Measurements from ENCODE around the gene CTU2. TPM values are rescaled to one million over a fixed set of nuclear protein-coding genes. Genes with fewer than 3 reads are reported as not detected.

Gene CTU2
- total RNA-seq, 3 donors from 2014 or later (not counting 1 experiment from before 2014, with no cell fraction given): 36.6 to 43.3 (median 39.9) TPM

GRCh38 chr16:88746506-88746905, 40.2 kb downstream of the CTU2 start:
- Histone ChIP-seq H3K4me3 (ENCODE audit: low read length) (no peak overlapping the region), H3K27ac (ENCODE audit: low read length) (no peak overlapping the region), H3K4me1 (ENCODE audit: control insufficient read depth, insufficient read depth, low read length) (peaks cover 35% of the 10 kb centered on the region), H3K36me3 (ENCODE audit: control insufficient read depth, insufficient read depth, low read length) (peaks cover 6% of the 10 kb centered on the region), H3K27me3 (ENCODE audit: control insufficient read depth, insufficient read depth, low read length) (no peaks in the 10 kb centered on the region), H3K9me3 (ENCODE audit: control insufficient read depth, insufficient read depth, low read length) (no peaks in the 10 kb centered on the region)
- TF ChIP-seq, protein P1, sequence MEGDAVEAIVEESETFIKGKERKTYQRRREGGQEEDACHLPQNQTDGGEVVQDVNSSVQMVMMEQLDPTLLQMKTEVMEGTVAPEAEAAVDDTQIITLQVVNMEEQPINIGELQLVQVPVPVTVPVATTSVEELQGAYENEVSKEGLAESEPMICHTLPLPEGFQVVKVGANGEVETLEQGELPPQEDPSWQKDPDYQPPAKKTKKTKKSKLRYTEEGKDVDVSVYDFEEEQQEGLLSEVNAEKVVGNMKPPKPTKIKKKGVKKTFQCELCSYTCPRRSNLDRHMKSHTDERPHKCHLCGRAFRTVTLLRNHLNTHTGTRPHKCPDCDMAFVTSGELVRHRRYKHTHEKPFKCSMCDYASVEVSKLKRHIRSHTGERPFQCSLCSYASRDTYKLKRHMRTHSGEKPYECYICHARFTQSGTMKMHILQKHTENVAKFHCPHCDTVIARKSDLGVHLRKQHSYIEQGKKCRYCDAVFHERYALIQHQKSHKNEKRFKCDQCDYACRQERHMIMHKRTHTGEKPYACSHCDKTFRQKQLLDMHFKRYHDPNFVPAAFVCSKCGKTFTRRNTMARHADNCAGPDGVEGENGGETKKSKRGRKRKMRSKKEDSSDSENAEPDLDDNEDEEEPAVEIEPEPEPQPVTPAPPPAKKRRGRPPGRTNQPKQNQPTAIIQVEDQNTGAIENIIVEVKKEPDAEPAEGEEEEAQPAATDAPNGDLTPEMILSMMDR (IDR thresholded peaks at IDR 0.05): no peak
- ATAC-seq (no peak), DNase-seq (no peak)
- Mint-ChIP-seq H3K4me1 (peaks cover 12 to 23% of the 10 kb centered on the region in 2 donors), H3K4me3 (no peak overlapping the region), H3K27ac (peak overlapping the region in 1 of 2 donors; percentile 80), H3K27me3 (ENCODE audit: low read depth in 2 of 2) (no peaks in the 10 kb centered on the region), H3K36me3 (no peaks in the 10 kb centered on the region), H3K9me3 (no peaks in the 10 kb centered on the region)
- intact Hi-C loops (cut with micrococcal nuclease): no loop called here
- 84% methylated on average over 17 of the region's 17 CpGs for WGBS (ENCODE audit: insufficient coverage)

DNA sequence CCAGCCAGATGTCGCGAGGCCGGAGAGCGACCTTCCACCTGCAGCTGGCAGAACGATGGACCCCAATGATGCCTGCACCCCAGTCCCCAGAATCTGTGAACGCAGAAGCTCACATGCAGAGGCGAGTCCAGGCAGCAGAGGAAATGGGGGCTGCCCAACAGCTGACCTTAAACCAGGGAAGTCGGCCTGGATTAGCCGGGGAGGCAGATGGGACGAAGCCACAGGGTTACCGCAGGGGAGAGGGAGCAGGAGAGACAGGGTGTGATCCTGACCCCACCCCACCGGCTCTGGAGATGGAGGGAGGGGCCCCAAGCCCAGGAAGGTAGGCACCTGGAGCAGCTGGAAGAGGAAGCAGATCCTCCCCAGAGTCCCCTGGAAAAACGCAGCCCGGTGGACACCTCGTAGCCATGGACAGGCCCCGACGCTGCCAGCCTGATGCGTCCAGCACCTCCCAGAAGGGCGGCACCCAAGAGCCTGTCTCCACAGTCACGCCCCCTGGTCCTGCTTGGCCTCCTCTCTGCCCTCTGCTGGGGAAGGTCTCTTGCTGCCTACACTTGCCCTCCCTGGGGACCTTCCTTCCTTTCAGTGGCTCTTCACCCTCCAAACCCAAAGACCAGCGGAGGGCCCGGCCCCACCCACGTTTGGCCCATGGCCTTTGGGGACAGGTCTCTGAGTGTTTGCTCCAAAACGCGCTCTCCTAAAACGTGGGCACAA, 41.4 kb downstream of the CTU2 start:
- Mint-ChIP-seq H3K4me3 (no peak overlapping the region), H3K4me1 (peaks cover 12 to 23% of the 10 kb centered on the region in 2 donors), H3K27me3 (ENCODE audit: low read depth in 2 of 2) (no peaks in the 10 kb centered on the region), H3K36me3 (no peaks in the 10 kb centered on the region), H3K27ac (no peak overlapping the region), H3K9me3 (no peaks in the 10 kb centered on the region)
- DNase-seq (peak in 1 of 2 donors; percentile 60), ATAC-seq (peak; percentile 44 to 48 (median 45))
- 90% methylated on average over 26 of the region's 26 CpGs for WGBS (ENCODE audit: insufficient coverage)
- intact Hi-C loops (cut with micrococcal nuclease): no loop called here
- TF ChIP-seq, protein P1 (IDR thresholded peaks at IDR 0.05): no peak
- H3K27ac ChIP-seq (ENCODE audit: low read length): no peak overlapping the region
- H3K9me3 ChIP-seq (ENCODE audit: control insufficient read depth, insufficient read depth, low read length): no peaks in the 10 kb centered on the region
- no peaks in the 10 kb centered on the region for H3K27me3 ChIP-seq (ENCODE audit: control insufficient read depth, insufficient read depth, low read length)
- no peak overlapping the region for H3K4me3 ChIP-seq (ENCODE audit: low read length)
- peaks cover 35% of the 10 kb centered on the region for H3K4me1 ChIP-seq (ENCODE audit: control insufficient read depth, insufficient read depth, low read length)
- peaks cover 8% of the 10 kb centered on the region for H3K36me3 ChIP-seq (ENCODE audit: control insufficient read depth, insufficient read depth, low read length)

DNA sequence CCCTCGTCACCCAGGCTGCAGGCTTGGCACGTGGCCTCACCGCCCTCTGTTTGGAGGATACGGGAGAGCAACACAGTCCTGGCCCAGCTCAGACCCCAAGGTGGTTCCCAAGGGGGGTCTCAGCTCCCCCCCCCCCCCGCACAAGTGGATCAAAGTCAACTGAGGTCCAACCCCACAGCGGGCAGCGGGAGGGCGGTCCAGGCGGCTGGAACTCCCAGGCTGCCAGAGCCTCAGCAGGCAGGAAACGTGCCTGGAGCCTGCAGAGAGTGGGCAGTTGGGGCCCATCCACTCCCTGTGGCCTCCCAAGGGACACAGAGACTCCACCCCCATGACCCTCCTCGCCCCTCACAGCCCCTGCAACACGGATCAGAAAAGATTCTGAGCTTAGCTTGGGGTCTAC, 42.1 kb downstream of the CTU2 start:
- TF ChIP-seq, protein P1 (IDR thresholded peaks at IDR 0.05): no peak
- Histone ChIP-seq H3K36me3 (ENCODE audit: control insufficient read depth, insufficient read depth, low read length) (peaks cover 8% of the 10 kb centered on the region), H3K4me1 (ENCODE audit: control insufficient read depth, insufficient read depth, low read length) (peaks cover 32% of the 10 kb centered on the region), H3K27me3 (ENCODE audit: control insufficient read depth, insufficient read depth, low read length) (no peaks in the 10 kb centered on the region), H3K27ac (ENCODE audit: low read length) (no peak overlapping the region), H3K9me3 (ENCODE audit: control insufficient read depth, insufficient read depth, low read length) (no peaks in the 10 kb centered on the region), H3K4me3 (ENCODE audit: low read length) (no peak overlapping the region)
- DNase-seq (no peak), ATAC-seq (no peak)
- H3K9me3 Mint-ChIP-seq: no peaks in the 10 kb centered on the region
- H3K4me3 Mint-ChIP-seq: no peak overlapping the region
- no peaks in the 10 kb centered on the region for H3K27me3 Mint-ChIP-seq (ENCODE audit: low read depth in 2 of 2)
- no peaks in the 10 kb centered on the region for H3K36me3 Mint-ChIP-seq
- WGBS (ENCODE audit: insufficient coverage): 81% methylated on average over 12 of the region's 12 CpGs
- no peak overlapping the region for H3K27ac Mint-ChIP-seq
- peaks cover 12 to 25% of the 10 kb centered on the region in 2 donors for H3K4me1 Mint-ChIP-seq
- intact Hi-C loops (cut with micrococcal nuclease): no loop called here

GRCh38 chr16:88749358-88749757, 43.1 kb downstream of the CTU2 start:
- Mint-ChIP-seq H3K27ac (no peak overlapping the region), H3K9me3 (no peaks in the 10 kb centered on the region), H3K4me3 (no peak overlapping the region), H3K36me3 (no peaks in the 10 kb centered on the region), H3K27me3 (ENCODE audit: low read depth in 2 of 2) (no peaks in the 10 kb centered on the region), H3K4me1 (peaks cover 9 to 25% of the 10 kb centered on the region in 2 donors)
- WGBS (ENCODE audit: insufficient coverage): 90% methylated on average over 26 of the region's 26 CpGs
- Histone ChIP-seq H3K9me3 (ENCODE audit: control insufficient read depth, insufficient read depth, low read length) (no peaks in the 10 kb centered on the region), H3K4me1 (ENCODE audit: control insufficient read depth, insufficient read depth, low read length) (peaks cover 30% of the 10 kb centered on the region), H3K4me3 (ENCODE audit: low read length) (no peak overlapping the region), H3K27ac (ENCODE audit: low read length) (no peak overlapping the region), H3K36me3 (ENCODE audit: control insufficient read depth, insufficient read depth, low read length) (peaks cover 8% of the 10 kb centered on the region), H3K27me3 (ENCODE audit: control insufficient read depth, insufficient read depth, low read length) (no peaks in the 10 kb centered on the region)
- intact Hi-C loops (cut with micrococcal nuclease): no loop called here
- ATAC-seq (no peak), DNase-seq (no peak)
- TF ChIP-seq, protein P1 (IDR thresholded peaks at IDR 0.05): no peak
